Stimulated activated naive B cell treated with anti-CD40 and anti-IgM and Interleukin-4, amounts not matched to agents 10 μg/mL and 1 μg/mL and 100 μg/mL, for 72 hours (primary cell): ENCODE results near the gene CMTM1.
"Not testable (repeated sequence)": the region's sequence is repeated elsewhere in the genome, so short reads cannot be mapped to it uniquely, and the experiment has no call there.

Source experiments
- ATAC-seq, 2 donors: fragments of 150-1000 bp; cut with Tn5 transposase; replicated peaks; 2 replicates each; pipeline ENCODE4 v1.10.0; 2021; ENCODE audit warnings: moderate library complexity in 1 of 2
- DNase-seq: peaks from one replicate; pipeline ENCODE4 v3.0.0; 2021
- H3K27ac Mint-ChIP-seq: one replicate; pipeline ENCODE4 v1.8.0; 2022; ENCODE audit warnings: mild to moderate bottlenecking, mixed read lengths
- H3K27me3 Mint-ChIP-seq, 2 donors: one replicate each; pipeline ENCODE4 v1.8.0; 2022; ENCODE audit warnings: mixed read lengths in 2 of 2
- H3K36me3 Mint-ChIP-seq, 2 donors: one replicate each; pipeline ENCODE4 v1.8.0; 2022; ENCODE audit warnings: mixed read lengths in 2 of 2, mild to moderate bottlenecking in 1 of 2
- H3K4me1 Mint-ChIP-seq, 2 donors: one replicate each; pipeline ENCODE4 v1.8.0; 2022; ENCODE audit warnings: mixed read lengths in 2 of 2, mild to moderate bottlenecking in 1 of 2
- H3K4me3 Mint-ChIP-seq, 2 donors: one replicate each; pipeline ENCODE4 v1.8.0; 2022; ENCODE audit warnings: mild to moderate bottlenecking in 2 of 2, mixed read lengths in 2 of 2, moderate library complexity in 1 of 2
- H3K9me3 Mint-ChIP-seq, 2 donors: one replicate each; pipeline ENCODE4 v1.8.0; 2022; ENCODE audit warnings: mixed read lengths in 2 of 2, mild to moderate bottlenecking in 1 of 2

The CMTM1 gene

GRCh38 chr16:66611911-66612310 lies 45.7 kb downstream of the CMTM1 start:
- not testable (repeated sequence) for H3K9me3 Mint-ChIP-seq, ATAC-seq, DNase-seq, H3K27ac Mint-ChIP-seq, H3K4me3 Mint-ChIP-seq
- H3K4me1 Mint-ChIP-seq, result peaks cover 7 to 19% of the 10 kb centered on the region in 2 donors
- peaks cover 18 to 31% of the 10 kb centered on the region in 2 donors for H3K36me3 Mint-ChIP-seq
- peaks cover 10 to 11% of the 10 kb centered on the region in 2 donors for H3K27me3 Mint-ChIP-seq

- H3K4me3 Mint-ChIP-seq, result no peak overlapping the region
- H3K36me3 Mint-ChIP-seq, result peaks cover 18 to 31% of the 10 kb centered on the region in 2 donors
- H3K4me1 Mint-ChIP-seq, result peaks cover 7 to 14% of the 10 kb centered on the region in 2 donors
- DNase-seq (no peak), ATAC-seq (no peak)
- peaks cover 11 to 15% of the 10 kb centered on the region in 2 donors for H3K27me3 Mint-ChIP-seq
- no peaks in the 10 kb centered on the region for H3K9me3 Mint-ChIP-seq
- no peak overlapping the region for H3K27ac Mint-ChIP-seq
Measured at GRCh38 chr16:66612422-66612821, 46.2 kb downstream of the CMTM1 start.

GRCh38 chr16:66614161-66614802 lies 48.0 kb downstream of the CMTM1 start:
- Mint-ChIP-seq H3K4me1 (no peaks in the 10 kb centered on the region), H3K27ac (no peak overlapping the region), H3K4me3 (no peak overlapping the region), H3K9me3 (no peaks in the 10 kb centered on the region), H3K27me3 (peaks cover 8 to 24% of the 10 kb centered on the region in 2 donors), H3K36me3 (peaks cover 18 to 31% of the 10 kb centered on the region in 2 donors)
- DNase-seq, result no peak
- no peak for ATAC-seq

GRCh38 chr16:66616169-66616568 lies 49.9 kb downstream of the CMTM1 start:
- Mint-ChIP-seq H3K27ac (no peak overlapping the region), H3K36me3 (peaks cover 7 to 14% of the 10 kb centered on the region in 2 donors), H3K4me1 (no peaks in the 10 kb centered on the region), H3K4me3 (no peak overlapping the region), H3K9me3 (no peaks in the 10 kb centered on the region), H3K27me3 (peaks cover 8 to 15% of the 10 kb centered on the region in 2 donors)
- DNase-seq (no peak), ATAC-seq (no peak)

- no peak for DNase-seq
- H3K4me1 Mint-ChIP-seq, result no peaks in the 10 kb centered on the region
- peaks cover 8 to 19% of the 10 kb centered on the region in 2 donors for H3K27me3 Mint-ChIP-seq
- no peaks in the 10 kb centered on the region for H3K9me3 Mint-ChIP-seq
- ATAC-seq, result no peak
- H3K4me3 Mint-ChIP-seq, result no peak overlapping the region
- H3K36me3 Mint-ChIP-seq, result peaks cover 6 to 10% of the 10 kb centered on the region in 2 donors
- H3K27ac Mint-ChIP-seq, result no peak overlapping the region
Measured at GRCh38 chr16:66616592-66616991, 50.4 kb downstream of the CMTM1 start.

GRCh38 chr16:66617010-66617434 lies 50.8 kb downstream of the CMTM1 start:
- peaks cover 6 to 9% of the 10 kb centered on the region in 2 donors for H3K36me3 Mint-ChIP-seq
- H3K4me3 Mint-ChIP-seq, result no peak overlapping the region
- ATAC-seq (no peak), DNase-seq (no peak)
- H3K4me1 Mint-ChIP-seq, result no peaks in the 10 kb centered on the region
- H3K9me3 Mint-ChIP-seq, result no peaks in the 10 kb centered on the region
- H3K27me3 Mint-ChIP-seq, result peaks cover 13 to 24% of the 10 kb centered on the region in 2 donors
- H3K27ac Mint-ChIP-seq, result no peak overlapping the region

GRCh38 chr16:66617728-66618127 lies 51.5 kb downstream of the CMTM1 start:
- Mint-ChIP-seq H3K36me3 (peaks cover 2 to 6% of the 10 kb centered on the region in 2 donors), H3K9me3 (no peaks in the 10 kb centered on the region), H3K27ac (no peak overlapping the region), H3K4me3 (no peak overlapping the region), H3K27me3 (peaks cover 17 to 29% of the 10 kb centered on the region in 2 donors), H3K4me1 (no peaks in the 10 kb centered on the region)
- ATAC-seq (no peak), DNase-seq (no peak)

- Mint-ChIP-seq H3K4me1 (no peaks in the 10 kb centered on the region), H3K4me3 (no peak overlapping the region), H3K27ac (no peak overlapping the region), H3K36me3 (no peaks in the 10 kb centered on the region), H3K27me3 (peaks cover 20 to 40% of the 10 kb centered on the region in 2 donors), H3K9me3 (no peaks in the 10 kb centered on the region)
- ATAC-seq (no peak), DNase-seq (no peak)
Measured at GRCh38 chr16:66618588-66619375, 52.5 kb downstream of the CMTM1 start.

- Mint-ChIP-seq H3K27ac (no peak overlapping the region), H3K9me3 (no peaks in the 10 kb centered on the region), H3K27me3 (peaks cover 21 to 40% of the 10 kb centered on the region in 2 donors), H3K4me1 (no peaks in the 10 kb centered on the region), H3K4me3 (no peak overlapping the region), H3K36me3 (no peaks in the 10 kb centered on the region)
- DNase-seq (no peak), ATAC-seq (no peak)
Measured at GRCh38 chr16:66619534-66620428, 53.5 kb downstream of the CMTM1 start.

GRCh38 chr16:66620429-66620795 lies 54.2 kb downstream of the CMTM1 start:
- no peak for DNase-seq
- Mint-ChIP-seq H3K27ac (no peak overlapping the region), H3K4me1 (no peaks in the 10 kb centered on the region), H3K36me3 (no peaks in the 10 kb centered on the region), H3K9me3 (no peaks in the 10 kb centered on the region), H3K27me3 (peaks cover 21 to 40% of the 10 kb centered on the region in 2 donors), H3K4me3 (no peak overlapping the region)
- ATAC-seq, result no peak

GRCh38 chr16:66621973-66622372 lies 55.7 kb downstream of the CMTM1 start:
- ATAC-seq, result no peak
- H3K27ac Mint-ChIP-seq, result no peak overlapping the region
- H3K9me3 Mint-ChIP-seq, result no peaks in the 10 kb centered on the region
- peaks cover 0 to 2% of the 10 kb centered on the region in 2 donors for H3K36me3 Mint-ChIP-seq
- DNase-seq, result no peak
- no peak overlapping the region for H3K4me3 Mint-ChIP-seq
- peaks cover 21 to 39% of the 10 kb centered on the region in 2 donors for H3K27me3 Mint-ChIP-seq
- no peaks in the 10 kb centered on the region for H3K4me1 Mint-ChIP-seq

- no peak overlapping the region for H3K4me3 Mint-ChIP-seq
Measured at GRCh38 chr16:66622863-66623262, 56.6 kb downstream of the CMTM1 start.

GRCh38 chr16:66623755-66624154 lies 57.5 kb downstream of the CMTM1 start:
- DNase-seq (no peak), ATAC-seq (no peak)
- no peak overlapping the region for H3K4me3 Mint-ChIP-seq
- H3K27me3 Mint-ChIP-seq, result peaks cover 21 to 25% of the 10 kb centered on the region in 2 donors
- H3K9me3 Mint-ChIP-seq, result no peaks in the 10 kb centered on the region
- H3K27ac Mint-ChIP-seq, result no peak overlapping the region
- no peaks in the 10 kb centered on the region for H3K4me1 Mint-ChIP-seq
- H3K36me3 Mint-ChIP-seq, result peaks cover 0 to 2% of the 10 kb centered on the region in 2 donors

More at GRCh38 chr16:66622863-66623262, 56.6 kb downstream of the CMTM1 start:
- Mint-ChIP-seq H3K4me1 (no peaks in the 10 kb centered on the region), H3K36me3 (peaks cover 0 to 2% of the 10 kb centered on the region in 2 donors), H3K27ac (no peak overlapping the region), H3K27me3 (peaks cover 21 to 30% of the 10 kb centered on the region in 2 donors), H3K9me3 (no peaks in the 10 kb centered on the region)
- ATAC-seq (no peak), DNase-seq (no peak)
